HG02981 (cell line): ENCODE results near the gene KARS1.
"Not testable (repeated sequence)": the region's sequence is repeated elsewhere in the genome, so short reads cannot be mapped to it uniquely, and the experiment has no call there.

Experiments
- ATAC-seq: cut with Tn5 transposase; IDR thresholded peaks from one replicate; pipeline ENCODE4 v1.9.1; 2021; ENCODE audit warnings: mild to moderate bottlenecking, moderate library complexity; ENCODE audit not compliant: unreplicated experiment

The KARS1 gene

DNA sequence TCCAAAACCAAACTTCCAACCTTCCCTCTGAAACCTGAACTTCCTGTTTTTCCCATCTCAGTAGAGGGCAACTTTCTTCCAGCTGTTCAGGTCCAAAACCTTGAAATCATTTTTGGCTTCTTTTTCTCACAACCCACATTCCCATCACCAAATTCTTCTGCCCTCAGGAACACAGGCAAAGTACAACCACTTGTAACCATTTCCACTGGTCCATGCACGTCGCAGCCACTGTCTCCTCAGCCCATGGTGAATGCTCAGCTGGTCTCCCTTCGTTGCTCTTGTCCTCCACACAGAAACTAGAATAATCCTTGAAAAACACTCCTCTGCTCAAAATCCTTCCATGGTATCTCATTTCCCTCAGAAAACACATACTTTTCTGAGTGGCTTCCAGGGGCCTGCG, 20.7 kb downstream of the KARS1 start:
- ATAC-seq, result no peak

DNA sequence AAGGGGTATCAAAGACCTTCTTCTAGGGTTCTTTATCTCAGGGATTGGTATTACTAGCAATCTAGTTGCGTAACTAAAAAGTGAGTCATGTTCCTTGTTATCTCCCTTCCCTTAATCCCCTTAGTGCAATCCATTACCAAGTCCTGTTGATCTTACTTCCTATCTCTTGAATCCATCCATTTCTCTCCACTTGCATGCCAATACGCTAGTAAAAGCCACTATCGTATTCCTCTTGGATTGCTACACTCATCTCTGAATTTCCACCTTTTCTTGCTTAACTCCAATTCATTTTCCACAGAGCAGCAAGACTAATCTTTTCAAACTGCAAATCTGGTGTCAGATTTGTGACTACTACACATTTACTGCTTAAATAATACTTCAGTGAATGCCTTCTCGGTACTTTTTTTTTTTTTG, 22.5 kb downstream of the KARS1 start:
- ATAC-seq, result no peak

DNA sequence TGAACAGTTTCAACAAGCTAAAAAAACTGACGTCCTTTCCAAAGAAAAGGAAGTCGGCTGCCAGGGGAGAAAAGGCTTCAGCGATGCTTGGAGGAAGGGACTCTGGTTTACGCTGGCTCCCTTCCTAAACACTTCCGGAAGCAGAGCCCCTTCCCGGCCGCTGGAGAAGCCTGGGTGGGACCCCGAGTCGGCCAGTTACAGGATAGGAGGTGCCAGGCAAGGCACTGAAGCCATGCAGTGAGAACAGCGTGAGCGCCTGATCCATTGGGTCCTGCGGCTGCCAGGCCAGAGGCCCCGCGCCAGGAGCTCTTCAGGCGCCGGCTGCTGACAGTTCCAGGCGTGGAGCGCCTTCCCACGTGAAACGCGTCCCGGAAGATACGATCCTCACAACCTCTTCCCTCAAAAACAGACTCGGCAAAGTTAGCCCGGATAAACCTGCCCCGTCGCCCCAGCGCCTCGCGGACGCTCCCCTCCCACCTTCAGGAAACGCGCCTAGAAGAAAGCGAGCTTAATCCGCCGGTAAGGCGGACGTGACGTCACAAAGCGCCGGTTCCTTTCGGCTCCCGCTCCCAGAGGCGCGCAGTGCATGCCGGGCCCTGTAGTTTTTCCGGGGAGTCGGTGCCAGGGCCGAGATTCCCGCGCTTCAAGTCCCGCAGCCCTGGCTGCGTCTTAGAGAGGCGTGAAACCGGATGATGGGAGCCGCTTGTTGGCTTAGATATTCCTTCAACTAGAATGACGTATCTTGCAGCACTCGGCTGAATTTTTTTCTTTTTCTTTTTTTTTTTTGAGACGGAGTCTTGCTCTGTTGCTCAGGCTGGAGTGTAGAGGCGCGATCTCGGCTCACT, 24.5 kb downstream of the KARS1 start, which contains the start of gene ADAT1:
Gene ADAT1 (minus strand): TSS at position 521 of the 845 bp plus-strand sequence. CDS start 2,482 bp downstream, outside the sequence.
- peak; percentile 97 for ATAC-seq

DNA sequence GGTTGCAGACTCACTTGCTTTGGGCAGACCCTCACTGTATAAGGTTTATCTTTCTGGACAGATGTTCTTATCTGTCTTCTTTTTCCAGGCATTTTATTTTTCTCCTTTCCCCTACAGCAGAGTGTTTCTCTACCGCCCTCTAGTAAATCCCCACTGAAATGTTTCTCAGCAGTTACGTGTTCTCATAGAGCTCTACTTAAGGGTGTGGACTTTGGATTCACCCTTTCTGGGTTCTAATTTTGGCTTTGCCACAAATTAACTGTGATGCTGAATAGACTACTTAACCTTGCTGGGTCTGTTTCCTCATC, 26.3 kb downstream of the KARS1 start:
- ATAC-seq, result no peak

DNA sequence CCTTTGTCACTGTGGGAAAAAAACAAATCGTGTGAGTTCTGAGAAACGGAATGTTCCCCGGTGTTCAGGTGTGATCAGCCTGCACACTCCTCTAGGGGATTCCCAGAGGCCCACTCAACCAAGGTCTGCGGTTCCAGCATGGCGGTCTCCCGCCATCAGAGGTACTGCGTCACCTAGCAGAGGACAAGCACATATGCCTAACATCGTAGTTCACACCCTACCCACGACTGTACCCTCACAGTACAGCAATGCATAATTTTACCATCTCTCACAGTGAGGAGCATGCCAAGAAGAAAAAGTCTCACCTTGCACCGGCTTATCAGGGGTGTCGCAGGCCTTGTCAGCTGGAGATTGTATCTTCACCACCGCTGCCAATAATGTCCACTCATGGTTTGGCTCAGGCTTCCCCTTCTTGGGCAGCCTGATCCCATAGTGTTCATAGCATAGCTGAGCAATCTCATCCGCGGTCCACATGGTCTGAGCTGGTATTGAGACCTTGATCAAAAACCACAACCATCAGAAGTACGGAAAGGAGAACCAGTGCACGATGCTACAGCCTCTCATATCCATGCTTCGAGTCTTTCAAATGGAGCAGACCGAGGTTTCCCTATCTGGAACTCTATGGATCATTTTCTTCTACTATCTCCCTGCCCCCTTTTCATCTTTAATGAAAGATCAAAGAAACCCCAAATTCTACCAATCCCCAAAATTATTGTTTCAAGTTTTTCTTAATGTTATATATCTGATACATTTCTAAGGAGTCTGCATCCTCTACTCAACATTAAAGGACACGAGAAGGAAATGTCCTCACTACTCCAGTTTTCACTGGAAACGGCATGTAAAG, 26.9 kb downstream of the KARS1 start:
- no peak for ATAC-seq

DNA sequence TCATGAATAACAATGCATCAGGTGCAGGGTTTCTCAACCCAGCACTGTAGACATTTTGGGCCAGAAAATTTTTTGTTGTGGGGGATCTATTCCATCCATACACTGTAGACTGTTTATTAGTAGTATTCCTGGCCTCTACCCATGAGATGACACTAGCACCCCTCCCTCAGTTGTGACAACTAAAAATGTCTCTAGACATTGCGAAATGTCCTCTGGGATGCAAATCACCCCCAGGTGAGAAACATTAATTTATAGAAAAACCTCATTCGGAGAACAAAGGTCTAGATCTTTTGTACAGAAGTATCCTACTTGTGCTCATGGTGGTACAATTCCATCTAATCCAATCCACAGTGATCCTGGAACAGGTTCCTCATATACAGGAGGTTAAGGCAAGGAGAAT, 28.7 kb downstream of the KARS1 start:
- no peak for ATAC-seq

DNA sequence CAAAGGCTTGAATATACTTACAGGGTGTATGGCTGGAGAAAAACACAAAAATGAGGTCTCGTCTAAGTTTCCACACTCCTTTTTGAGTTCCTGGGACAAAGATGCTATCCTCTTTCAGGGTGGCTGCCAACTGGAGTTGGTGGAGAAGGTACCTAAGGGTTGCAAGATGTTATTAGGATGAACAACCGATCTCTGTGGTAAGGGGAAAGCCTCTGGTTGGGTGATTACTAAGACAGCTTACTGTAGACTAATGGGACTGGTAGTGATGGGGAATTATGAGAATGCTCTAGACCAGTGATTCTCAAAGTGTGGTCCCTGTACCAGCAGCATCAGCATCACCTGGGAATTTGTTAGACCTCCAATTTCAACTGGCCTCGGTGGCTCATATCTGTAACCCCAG, 30.3 kb downstream of the KARS1 start:
- ATAC-seq, result no peak

DNA sequence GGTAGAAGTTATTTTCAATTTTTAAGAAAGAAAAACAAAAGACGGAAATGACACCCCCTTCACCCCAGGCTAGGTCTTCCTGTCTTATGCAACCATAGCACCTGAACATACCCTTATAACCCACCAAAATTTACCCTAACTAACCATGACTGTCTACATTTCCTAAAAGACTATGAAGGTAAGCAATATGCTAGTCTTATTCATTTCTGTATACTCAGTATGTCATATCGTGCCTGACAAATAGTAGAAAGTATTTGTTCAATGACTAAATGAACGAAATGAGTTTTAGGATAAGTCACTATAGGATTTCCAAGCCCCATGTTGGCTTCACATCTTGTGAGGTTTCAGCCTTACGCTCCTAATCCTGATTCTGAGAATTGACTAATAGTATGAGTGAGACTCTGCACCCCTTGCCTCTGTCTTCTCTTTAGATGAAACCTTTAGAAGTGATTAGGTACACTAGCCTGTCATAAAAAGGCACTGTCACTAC, 30.9 kb downstream of the KARS1 start:
- ATAC-seq, result no peak

DNA sequence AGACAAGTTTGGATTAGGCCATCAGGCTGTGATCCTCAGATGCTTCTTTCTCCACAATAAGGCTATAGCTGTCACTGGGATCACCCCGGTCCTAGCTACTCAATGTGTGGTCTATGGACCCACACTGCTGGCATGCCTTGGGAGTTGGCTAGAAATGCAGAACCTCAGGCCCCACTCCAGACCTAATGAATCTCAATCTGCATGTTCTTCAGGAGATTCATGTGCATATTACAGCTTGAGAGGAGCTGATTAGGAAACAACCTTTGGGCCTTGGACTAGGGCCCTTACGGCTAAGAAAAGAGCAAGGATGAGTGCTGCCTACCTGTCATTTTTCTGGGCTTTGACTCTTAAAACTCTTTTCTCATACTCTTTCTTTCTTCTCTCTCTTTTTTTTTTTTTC, 31.8 kb downstream of the KARS1 start:
- no peak for ATAC-seq

DNA sequence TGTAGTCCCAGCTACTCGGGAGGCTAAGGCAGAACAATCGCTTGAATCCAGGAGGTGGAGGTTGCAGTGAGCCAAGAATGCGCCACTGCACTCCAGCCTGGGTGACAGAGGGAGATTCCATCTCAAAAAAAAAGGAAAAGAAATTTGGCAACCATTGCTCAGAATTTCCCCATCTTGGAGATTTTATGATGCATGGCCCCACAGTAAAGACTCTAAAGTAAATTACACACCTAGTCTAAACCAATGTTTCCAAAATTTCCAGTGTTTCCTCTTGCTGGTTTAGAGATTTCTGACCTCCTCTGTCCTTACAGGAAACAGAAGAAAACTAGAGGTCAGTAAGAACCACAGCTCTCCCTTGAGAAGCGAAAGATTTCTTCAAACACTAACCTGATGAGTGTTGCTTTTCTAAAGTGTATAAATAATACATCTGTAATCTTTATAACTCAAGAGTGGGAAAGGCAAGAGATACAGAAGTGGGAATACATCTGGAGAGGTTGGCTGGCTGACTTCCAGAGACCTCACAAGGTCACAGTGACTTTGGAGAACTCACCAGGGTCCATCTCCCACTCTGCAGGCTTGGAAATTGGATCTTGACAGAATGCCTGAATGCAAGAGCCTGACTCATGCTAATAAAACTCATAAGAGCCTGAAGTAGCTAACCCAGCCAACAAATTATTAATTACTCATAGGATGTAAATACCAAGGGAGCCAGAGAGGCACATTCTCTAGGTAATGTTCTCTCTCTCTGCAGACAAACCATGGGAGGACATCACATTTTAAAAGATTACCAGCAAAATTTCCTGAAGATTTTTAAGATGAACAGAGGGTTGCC, 33.2 kb downstream of the KARS1 start:
- no peak for ATAC-seq

DNA sequence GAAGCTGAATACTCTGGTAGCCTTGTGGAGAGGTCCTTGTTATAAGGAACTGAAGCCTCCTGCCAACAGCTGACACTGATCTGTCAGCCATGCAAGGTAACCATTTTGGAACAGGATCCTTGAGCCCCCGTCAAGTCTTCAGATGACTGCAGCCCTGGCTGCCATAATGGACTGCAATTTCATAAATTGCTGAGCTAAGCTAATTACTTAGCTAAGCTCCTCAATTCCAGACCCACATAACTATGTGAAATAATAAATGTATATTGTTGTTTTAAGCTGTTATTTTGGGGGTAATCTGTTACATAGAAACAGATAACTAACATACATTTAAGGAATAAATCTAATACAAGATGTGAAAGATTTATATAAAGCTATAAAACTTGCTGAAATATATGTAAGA, 41.0 kb downstream of the KARS1 start:
- ATAC-seq, result no peak

DNA sequence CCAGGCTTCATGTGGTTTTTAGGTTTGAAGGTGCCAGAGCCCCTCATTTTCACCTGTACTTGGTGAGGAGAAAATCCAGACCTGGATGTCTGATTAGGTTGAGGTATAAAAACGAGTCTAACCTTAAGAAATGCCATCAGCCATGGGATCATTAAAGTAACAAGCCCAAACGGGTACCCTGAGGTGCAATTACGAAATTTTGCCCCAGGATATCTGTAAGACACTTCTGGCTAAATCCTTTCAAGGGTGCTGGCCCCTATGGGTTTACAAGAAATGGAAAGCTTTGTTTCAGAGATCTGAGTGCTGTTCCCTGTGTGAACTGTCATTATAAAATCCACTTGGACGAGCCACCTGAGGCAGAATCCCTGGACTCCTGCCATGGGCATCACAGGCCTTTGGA, 44.2 kb downstream of the KARS1 start:
- ATAC-seq, result no peak

DNA sequence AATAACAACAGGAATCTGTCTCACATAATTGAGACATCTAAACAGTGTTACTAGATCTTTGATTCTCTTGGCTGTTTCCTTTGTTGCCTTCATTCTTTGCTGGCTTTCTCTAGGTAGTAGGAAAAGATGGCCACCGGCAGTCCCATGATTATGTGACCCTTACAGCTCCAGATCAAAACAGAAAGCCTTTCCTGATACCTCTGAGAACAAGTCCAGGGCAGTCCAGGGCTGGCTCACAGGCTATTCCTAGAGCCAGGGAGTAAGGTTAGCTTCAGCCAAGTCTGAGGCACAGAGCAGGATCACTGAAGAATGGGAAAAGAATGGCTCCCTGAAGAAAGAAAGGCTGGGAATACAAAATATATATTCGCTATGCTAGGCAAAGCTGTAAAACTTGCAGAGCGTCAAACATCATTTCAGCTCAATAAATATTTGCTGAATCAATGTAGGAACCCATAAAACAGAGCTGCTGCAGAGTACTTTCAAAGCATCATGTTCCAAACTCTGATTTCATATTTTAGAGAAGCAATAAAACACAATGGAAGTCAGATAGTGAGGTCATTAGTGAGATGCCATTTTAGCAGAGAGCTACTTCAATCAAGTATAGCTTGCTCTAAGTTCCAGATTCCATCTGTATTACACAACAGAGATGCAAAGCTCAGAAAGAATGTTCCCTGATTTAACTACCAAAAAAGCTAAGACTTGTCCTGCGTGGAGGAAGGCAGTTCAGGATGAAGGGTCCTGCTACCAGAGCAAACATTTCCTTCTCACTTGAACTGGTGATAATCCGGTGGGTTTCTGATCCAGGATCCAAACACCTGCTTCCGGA, 47.8 kb downstream of the KARS1 start:
- no peak for ATAC-seq

DNA sequence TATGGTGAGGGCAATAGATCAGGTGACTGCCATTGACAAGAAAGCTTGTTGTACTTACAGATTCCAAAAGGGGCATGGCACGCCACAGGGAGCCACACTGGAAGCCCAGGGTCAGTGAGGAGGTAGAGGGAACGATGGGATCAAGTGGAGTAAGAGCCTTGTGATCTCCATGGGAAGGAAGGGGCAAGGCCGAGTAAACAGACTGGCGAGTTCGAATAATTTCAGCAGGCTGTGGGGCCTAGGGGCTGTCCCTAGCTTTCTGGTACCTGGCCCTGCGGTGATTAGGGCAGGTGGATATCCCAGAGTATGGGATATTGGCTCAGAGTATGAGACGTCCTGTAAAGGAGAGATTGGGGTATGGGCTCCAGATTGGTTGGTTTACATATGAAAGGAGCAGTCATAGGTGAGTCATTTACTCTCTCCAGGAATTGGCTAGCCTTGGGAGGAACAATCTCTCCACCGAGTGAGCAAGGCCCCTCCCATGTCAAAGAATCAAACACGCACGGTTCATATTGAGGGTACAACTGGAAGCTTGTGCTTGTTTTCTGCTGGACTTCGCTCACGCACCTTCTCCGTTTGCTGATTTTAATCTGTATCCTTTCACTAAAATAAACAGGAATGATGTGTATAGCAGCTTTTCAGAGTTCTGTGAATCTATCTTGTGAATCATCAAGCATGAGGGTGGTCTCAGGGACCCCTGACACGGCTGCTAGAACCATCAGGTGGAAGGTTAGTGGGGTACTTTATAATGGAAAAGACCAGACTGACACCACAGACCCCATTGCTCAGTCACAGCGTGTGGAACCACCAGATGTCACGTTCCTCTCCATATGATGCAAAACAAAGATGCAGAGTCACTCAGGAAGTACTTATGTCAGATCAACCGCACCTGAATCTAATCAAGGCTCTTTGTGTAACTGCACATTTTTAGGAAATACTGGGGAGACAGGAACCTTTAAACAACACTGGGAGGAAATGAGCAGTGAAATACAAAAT, 53.3 kb downstream of the KARS1 start:
- ATAC-seq, result no peak

DNA sequence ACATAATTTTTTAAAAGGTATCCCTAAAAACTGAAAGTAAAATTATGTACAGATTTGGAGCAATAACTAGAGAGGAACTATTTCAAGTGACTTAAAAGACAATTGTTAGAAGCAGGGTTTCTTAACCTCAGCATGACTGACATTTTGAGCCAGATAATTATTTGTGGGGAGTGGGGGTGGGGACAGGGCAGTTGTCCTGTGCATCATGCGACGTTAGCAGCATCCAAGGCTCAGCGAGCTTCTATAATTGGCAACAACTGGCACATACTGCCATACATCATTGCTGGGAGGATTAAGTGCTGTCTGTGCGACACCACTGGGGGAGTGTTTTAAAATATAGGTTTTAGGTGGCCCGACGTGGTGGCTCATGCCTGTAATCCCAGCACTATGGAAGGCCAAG, 54.2 kb downstream of the KARS1 start:
- ATAC-seq, result no peak

DNA sequence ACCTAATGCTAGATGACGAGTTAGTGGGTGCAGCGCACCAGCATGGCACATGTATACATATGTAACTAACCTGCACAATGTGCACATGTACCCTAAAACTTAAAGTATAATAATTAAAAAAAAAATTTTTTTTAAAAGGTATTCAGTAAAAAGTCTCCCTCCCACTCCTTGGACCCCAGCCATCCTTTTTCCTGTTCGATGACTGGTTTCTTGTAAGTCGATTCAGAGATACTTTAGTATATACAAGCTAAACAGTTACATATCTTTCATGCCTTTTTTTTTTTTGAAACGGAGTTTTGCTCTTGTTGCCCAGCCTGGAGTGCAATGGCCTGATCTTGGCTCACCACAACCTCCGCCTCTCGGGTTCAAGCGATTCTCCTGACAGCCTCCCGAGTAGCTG, 55.5 kb downstream of the KARS1 start:
- not testable (repeated sequence) for ATAC-seq

DNA sequence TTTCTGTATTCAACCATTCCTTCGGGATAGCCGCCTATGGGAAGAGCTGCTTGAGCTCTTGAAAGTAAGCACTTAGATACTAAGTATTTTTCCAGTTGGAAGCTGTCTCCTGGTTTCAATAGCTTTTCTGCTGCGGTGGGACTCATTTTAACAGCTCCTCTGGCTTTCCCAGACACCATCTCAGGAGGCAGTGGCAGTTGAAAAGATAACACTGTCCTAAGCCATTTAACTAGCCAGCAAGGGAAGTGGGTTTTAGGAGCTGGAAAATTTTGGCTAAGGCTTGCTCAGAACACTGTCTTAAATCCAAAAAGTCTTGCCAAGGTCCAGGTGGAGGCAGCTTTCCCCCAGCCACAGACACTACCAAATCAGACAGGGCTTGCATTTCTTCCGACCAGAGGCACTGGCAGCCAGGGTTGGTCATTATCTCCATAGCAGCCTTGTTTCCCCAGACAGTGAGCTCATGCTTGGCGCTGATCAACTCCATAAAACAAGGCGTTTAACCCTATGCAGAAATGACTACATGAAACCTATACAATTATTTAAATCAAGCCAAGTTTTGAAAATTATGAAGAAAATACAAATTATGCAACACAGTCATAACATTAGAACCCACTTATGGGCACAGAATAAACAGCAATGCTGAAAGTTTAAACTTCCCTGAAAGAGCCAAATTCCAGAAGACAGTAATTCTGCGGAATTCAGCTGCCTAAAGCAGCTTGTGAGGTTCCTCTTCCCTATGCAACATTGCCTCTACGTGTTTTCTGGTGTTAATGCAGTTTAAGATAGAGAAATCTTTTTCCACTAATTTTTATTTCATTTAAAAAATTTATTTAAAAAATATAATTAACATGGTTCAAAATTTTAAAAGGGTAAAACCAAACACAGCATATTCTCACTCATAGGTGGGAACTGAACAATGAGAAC, 56.3 kb downstream of the KARS1 start:
- no peak for ATAC-seq

DNA sequence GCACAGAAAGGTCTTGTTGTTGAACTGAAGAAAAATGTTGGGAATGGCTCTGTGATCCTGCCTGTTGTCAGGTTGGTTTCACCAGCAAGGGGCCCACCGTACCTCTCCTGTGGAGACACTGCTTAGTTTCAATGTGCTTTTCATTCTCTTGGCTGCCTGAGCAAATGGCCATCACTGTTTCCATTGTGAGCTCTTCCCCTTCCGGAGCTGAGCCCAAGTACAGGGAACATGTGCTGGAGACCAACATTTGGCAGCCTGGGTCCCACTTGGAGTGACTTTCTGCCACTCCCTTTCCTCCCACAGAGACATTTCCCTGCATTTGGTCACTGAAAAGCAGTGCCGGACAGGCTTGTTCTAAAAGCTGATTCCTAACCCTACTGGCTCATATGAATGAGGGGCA, 58.2 kb downstream of the KARS1 start:
- ATAC-seq, result no peak
